HG02588 (cell line): ENCODE data around the gene SCD5.

Experiments
- ATAC-seq: cut with Tn5 transposase; IDR thresholded peaks from one replicate; pipeline ENCODE4 v1.9.1; 2021; ENCODE audit warnings: mild to moderate bottlenecking, moderate library complexity; ENCODE audit not compliant: unreplicated experiment

SCD5 gene

GRCh38 chr4:82774711-82775171 lies 23.9 kb downstream of the SCD5 start:
- no peak for ATAC-seq

GRCh38 chr4:82773057-82773456 lies 25.5 kb downstream of the SCD5 start:
- ATAC-seq = no peak

DNA sequence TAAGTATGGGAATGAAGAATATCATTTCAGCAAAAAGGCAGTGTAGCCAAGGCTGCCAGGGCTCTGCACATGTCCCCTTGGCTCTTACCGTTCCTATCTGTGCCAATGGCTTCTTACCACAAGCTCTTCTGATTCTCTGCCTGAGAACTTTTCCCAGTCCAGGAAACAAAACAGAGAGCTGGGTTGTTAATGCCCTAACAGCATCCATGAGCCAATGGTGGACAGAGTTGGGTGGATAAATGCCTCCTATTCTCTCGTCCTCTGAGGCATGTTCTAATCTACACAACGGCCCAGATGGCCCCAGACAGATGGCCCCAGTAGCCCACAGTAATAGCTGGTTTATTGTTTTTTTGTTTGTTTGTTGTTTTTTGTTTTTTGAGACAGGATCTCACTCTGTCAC lies 28.0 kb downstream of the SCD5 start:
- ATAC-seq = no peak

DNA sequence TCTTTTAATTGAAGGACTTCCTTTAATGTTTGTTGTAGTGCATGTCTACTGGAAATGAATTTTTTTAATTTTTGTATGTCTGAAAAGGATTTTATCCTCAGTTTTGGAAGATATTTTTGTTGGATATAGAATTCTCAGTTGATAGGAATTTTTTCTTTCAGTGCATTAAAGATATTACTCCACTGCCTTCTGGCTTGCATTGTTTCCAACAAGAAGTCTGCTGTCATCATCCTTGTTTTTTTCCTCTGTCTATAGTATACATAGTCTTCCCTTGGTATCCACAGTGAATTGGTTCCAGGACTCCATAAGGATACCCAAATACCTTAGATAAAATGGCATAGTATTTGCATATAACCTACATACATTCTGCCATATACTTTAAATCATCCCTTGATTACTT lies 33.5 kb downstream of the SCD5 start:
- ATAC-seq = no peak

DNA sequence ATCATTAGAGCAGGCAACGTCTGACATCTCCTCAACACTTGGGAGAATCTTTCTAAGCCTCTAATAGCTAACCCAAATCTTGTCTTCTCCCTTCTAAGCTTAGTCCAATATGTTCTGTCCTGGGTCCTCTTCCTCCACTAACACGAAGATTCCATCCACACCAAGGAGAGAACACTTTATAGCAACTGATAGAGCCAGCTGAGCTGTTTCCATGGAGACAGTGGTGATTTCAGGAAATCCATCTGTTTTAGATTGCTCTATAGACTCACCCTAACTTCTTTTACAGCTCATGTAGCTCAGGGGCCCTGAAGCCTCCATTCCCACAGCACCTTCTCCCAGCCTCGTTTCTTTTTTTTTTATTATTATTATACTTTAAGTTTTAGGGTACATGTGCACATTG lies 37.4 kb downstream of the SCD5 start:
- no peak for ATAC-seq

- no peak for ATAC-seq
Measured at GRCh38 chr4:82758701-82759685, 39.6 kb downstream of the SCD5 start.

DNA sequence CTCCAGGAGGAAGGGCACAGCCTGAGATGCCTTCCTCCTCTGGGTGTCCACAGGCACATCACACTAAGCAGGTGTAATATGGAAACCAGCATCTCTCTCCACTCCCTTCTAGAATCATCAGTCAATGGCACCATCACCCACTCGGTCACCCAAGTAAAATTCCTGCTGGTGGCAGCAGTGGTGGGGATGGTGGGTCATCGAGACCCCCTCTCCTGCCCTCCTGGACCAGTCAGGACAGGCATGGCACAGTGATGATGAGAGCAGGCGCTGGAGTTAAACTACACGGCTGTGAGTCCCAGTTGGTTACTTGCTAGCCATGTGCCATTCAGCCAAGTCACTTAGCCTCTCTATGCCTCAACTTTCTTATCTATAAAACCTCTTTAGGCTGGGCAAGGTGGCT lies 42.5 kb downstream of the SCD5 start:
- no peak for ATAC-seq

DNA sequence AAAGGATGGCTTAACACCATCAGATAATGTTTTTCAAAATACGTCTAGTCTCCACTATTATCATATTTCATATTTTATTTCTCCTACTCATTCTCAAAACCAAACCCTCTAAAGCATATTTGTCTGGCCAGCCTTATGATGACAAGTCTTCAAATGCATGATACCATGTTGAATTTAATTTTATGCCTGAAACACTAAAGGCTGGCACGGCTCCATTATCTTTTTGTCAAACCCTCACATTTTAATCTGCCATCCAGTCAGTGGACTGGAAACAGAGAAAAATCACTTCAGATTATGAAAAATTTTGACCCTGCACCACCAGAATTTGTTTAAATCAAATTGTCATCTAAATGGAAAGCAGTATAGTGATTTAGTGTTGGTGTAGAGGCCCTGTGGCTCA lies 42.9 kb downstream of the SCD5 start:
- ATAC-seq = no peak

DNA sequence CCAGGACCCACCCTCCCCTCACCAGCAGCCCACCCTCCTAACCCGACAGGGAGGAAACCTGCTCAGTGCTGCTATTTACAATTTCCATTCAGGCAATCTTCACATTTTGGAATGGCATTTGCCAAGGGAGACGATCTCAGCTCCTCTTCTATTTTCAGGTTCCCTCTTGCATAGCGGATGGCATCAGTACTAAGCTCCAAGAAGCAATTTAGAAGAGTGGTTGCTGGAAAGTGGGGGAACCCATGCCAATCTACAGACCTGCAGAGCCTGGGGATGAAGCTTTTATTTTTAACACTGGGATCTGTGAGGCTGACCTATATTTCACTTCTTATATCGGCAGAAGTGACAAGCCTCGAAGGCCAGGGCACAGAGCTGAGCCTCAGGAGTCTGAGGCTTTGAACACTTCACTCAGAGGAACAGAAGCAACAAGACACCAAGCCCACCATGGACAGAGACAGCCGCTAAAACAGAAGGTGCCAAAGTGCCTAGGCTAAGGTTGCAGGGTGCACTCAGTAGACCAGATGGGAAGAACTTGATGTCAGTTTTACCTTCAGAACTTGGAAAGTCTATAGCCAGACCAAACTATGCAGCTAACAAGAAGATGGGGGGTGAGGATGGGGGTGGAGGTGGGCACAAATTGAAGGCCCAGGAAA lies 44.0 kb downstream of the SCD5 start:
- ATAC-seq = no peak

DNA sequence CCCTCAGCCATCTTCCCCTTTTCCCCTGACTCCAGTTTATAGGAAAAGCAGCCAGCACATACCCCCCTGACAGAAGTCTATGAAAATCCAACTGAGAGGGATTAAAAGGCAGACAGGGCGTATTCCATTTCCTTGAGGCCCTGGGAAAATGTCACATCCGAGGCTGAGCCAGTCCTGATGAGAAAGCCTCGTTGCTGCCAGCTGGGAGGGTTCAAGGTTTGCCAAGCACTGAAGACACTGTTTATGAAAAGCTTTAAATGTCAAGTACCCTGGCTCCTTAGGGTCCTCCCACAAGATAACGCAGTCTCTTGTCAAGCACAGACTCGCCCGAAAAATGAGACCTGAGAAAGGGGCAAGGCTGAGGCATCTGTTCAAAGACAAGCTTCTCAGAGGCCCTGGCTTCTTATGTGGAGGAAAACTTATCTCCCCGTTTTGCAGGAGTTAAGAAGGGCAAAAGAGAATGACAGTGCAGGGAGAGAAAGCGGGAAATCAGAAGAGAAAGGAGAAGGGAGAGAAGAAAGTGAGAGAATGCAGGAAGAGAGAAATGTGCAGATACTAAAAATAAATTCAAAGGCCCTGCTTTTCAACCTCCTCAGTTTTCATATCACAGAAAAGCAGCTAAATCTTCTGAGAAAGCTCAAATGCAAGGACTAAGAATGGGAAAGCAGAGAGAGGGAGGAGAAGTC lies 44.7 kb downstream of the SCD5 start:
- ATAC-seq = no peak

GRCh38 chr4:82753238-82753637 lies 45.4 kb downstream of the SCD5 start:
- ATAC-seq = no peak

- no peak for ATAC-seq
Measured at GRCh38 chr4:82748810-82749470, 49.7 kb downstream of the SCD5 start.

DNA sequence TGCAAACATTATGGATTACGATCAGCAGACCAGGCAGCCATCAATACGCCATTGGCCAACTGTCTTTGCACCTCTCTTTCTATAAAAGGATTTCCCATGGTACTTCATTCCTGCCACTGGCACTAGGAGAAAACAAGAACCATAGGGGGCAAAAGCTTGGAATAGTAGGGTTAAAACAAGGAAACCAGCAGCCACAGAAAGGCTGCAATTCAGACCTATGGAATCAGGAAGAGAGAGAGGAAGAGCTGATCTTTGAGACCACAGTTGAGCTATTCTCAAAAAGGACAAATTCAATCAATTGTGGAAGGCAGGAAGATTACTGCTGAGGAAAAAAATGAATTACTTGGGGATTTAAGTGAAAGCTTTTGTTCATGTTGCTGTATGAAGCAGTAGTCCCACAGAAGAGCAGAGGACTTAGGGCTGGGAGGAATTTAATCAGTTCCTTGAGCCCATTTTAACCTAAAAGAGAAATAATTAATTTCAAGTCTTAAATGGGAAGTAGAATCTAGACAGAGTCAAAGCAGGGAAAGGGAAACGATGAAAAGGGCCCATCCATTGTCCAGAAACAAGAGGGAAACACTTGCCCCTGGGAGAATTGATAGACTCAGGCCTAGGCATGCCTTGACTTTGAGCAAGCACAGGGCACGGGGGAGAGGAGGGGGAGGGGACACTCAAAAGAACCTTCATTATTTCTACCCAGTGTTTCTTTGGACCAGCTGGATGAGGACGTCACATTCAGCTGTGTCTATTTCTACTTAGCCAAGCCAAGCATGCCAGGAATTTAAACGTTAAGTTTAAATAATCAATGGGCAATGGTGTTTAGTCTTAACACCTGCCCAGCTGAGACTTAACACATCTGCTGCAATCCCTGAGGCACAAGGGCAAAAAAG lies 50.7 kb downstream of the SCD5 start:
- no peak for ATAC-seq

DNA sequence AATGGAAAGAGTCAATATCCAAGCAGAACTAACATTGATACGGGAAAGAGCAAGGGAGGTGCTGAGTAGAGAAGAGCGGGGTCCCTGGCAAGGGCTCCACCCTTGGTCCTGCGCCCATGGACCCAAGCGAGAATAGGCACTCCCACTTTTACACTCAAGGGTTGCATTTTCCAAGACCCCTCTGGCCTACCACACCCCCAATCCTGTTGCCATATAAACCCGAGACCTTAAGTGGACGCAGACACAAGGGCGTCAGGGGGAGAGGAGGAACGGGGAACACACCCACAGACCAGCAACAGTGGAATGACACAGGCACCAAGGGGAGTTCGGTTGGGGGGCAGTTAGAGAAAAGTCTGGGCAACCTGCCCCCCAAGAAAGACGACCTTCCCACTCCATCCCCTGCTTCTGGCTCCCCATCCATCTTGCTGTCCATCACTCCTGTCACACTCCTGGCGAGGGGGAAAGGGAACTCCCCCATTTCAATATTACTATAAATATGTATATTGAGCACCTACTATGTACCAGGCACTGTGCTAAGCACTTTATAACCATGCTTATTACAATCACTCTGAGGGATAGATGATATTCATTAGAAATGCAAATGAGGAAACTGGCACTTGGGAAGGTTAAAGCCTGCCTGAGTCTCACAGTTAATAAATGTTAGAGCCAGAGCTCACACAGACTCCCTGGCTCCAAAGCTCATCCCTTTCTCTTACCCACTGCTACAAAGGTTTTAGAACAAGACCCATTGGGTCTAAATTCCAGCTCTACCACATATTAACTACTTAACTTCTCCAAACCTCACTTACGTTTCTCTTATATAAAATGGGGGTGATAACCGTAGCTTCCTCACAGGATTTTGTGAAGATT lies 51.7 kb downstream of the SCD5 start:
- no peak for ATAC-seq

- ATAC-seq = no peak
Measured at GRCh38 chr4:82745173-82745842, 53.3 kb downstream of the SCD5 start.

DNA sequence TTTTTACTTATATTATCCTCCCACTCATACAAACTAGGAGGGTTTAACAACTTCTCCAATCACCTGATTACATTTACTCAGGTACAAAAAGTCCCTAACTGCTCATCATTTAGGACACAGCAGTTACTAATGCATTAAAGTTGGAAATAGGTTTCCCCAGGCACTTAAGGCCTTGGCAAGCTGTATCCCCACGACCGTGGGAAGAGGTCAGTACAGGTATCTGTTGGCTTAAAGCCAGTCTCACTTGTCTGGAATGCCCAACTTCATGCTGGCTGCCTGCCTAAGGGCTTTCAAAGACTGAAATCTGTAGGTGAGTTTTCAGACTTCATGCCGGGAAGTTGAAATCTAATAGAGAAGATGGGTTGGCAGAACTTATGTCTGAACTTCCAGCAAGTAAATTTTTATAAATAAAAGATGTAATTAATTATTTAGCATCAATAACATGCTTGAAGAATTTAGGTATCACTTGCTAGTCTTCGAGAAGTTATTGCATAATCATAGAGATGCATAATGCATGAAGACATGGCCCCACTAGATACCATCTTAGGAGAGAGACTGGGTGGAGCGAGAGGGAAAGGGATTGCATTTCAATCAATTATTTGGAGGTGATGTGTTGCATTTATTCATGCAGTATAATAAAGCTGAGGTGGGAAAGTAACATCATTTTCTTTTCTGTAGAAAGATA lies 54.2 kb downstream of the SCD5 start:
- no peak for ATAC-seq

- no peak for ATAC-seq
Measured at GRCh38 chr4:82741188-82741587, 57.4 kb downstream of the SCD5 start.
